Keratinocyte (primary cell): Measurements from ENCODE around the gene PCP4L1.

Experiments used
- EZH2 ChIP-seq: IDR thresholded peaks from one replicate; pipeline ENCODE4 v1.6.1; 2012; ENCODE audit warnings: inconsistent platforms, mild to moderate bottlenecking, low read length, moderate library complexity
- TF ChIP-seq, protein P1 (sequence below), 3 experiments: IDR thresholded peaks in 1 of 3; conservative IDR thresholded peaks in 1 of 3; optimal IDR thresholded peaks in 1 of 3; 2 replicates in 2 of 3; 3 replicates in 1 of 3; pipeline versions ENCODE3 to v1.5.1; 2011; ENCODE audit warnings: low read length in 3 of 3, mild to moderate bottlenecking in 3 of 3, moderate library complexity in 2 of 3, control low read depth in 1 of 3, inconsistent platforms in 1 of 3; ENCODE audit not compliant: insufficient read depth in 2 of 3; ENCODE audit errors: extremely low read depth in 1 of 3

DNA sequence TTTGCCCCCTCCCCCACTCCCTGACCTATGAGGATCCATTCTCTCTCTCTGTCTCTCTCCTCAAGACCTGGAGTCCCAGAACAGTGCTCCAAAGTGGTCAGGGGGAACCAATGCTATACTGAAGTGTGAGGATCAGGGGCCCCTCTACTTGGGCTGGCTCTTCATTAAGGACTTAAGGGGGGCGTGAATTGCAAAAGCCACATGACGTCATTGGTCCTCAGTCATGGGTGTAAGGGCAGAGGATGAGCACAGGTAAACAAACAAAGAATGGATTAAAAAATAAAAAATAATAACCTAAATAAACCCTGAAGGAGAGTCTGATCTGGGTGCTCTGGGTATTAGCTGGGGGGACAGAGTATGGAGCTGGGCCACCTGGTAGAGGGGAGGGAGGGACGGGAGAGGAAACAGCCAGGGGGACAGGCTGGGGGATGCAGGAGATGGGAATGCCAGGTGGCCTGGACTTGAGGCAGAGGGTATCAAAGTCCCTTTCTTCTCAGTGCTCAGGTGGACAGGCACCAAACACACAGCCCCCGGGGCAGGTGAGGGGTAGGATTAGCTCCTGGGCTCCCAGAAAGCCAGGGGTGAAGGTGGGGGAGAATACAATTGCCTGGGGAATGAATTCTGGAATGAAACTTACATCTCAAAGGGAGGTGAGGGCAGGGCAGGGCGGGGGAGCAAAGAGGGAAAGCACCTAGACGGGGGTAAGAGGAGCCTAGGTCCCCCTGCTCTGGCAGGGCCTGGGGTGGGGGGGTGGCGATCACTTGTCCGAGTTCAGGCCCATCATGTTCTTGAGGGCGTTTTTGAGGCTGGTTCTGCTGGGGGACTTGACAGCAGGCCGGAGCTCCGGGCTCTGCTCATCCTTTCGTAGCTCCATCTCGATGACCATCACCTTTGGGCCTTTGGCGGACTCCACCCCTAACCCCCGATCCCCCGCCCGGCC is 46.7 kb downstream of the PCP4L1 start:
- TF ChIP-seq, protein P1, sequence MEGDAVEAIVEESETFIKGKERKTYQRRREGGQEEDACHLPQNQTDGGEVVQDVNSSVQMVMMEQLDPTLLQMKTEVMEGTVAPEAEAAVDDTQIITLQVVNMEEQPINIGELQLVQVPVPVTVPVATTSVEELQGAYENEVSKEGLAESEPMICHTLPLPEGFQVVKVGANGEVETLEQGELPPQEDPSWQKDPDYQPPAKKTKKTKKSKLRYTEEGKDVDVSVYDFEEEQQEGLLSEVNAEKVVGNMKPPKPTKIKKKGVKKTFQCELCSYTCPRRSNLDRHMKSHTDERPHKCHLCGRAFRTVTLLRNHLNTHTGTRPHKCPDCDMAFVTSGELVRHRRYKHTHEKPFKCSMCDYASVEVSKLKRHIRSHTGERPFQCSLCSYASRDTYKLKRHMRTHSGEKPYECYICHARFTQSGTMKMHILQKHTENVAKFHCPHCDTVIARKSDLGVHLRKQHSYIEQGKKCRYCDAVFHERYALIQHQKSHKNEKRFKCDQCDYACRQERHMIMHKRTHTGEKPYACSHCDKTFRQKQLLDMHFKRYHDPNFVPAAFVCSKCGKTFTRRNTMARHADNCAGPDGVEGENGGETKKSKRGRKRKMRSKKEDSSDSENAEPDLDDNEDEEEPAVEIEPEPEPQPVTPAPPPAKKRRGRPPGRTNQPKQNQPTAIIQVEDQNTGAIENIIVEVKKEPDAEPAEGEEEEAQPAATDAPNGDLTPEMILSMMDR (optimal IDR thresholded peaks at IDR 0.05 in 1 of 3, IDR thresholded peaks at IDR 0.05 in 1 of 3, conservative IDR thresholded peaks at IDR 0.05 in 1 of 3; ENCODE audit: extremely low read depth in 1 of 3, insufficient read depth in 2 of 3, low read length in 3 of 3), result no peak
- no peak for TF ChIP-seq EZH2
